Liver (tissue), 9 donors: ENCODE measurements around the gene NAV2. TPM values are rescaled to one million over a fixed set of nuclear protein-coding genes. Genes with fewer than 3 reads are reported as not detected.

Experiments
- DNase-seq: peaks from one replicate; pipeline ENCODE4 v3.0.0-alpha.2; 2017; ENCODE audit warnings: low spot score
- H3K27ac ChIP-seq, 2 donors: one replicate each; pipeline ENCODE4 v1.7.0; 2013; ENCODE audit warnings: inconsistent platforms in 2 of 2, low read length in 2 of 2, control low read depth in 1 of 2, low read depth in 1 of 2, mild to moderate bottlenecking in 1 of 2
- H3K27me3 ChIP-seq, 4 donors: one replicate each; pipeline versions ENCODE4 v1.6.1 to v1.7.0; 2013; ENCODE audit warnings: low read length in 3 of 4, inconsistent platforms in 1 of 4, mild to moderate bottlenecking in 1 of 4, moderate library complexity in 1 of 4; ENCODE audit not compliant: control insufficient read depth in 4 of 4, insufficient read depth in 4 of 4
- H3K36me3 ChIP-seq, 4 donors: one replicate each; pipeline versions ENCODE4 v1.6.1 to v1.7.0; 2013; ENCODE audit warnings: low read length in 3 of 4, mild to moderate bottlenecking in 3 of 4, low read depth in 1 of 4, moderate library complexity in 1 of 4; ENCODE audit not compliant: control insufficient read depth in 4 of 4, insufficient read depth in 3 of 4
- H3K4me1 ChIP-seq, 4 donors: one replicate each; pipeline versions ENCODE4 v1.6.1 to v1.7.0; 2013; ENCODE audit warnings: low read length in 3 of 4, mild to moderate bottlenecking in 3 of 4, moderate library complexity in 1 of 4; ENCODE audit not compliant: control insufficient read depth in 4 of 4, insufficient read depth in 4 of 4
- H3K4me3 ChIP-seq, 3 donors: one replicate each; pipeline versions ENCODE4 v1.6.1 to v1.7.0; 2013; ENCODE audit warnings: low read length in 3 of 3, control low read depth in 1 of 3, low read depth in 1 of 3, mild to moderate bottlenecking in 1 of 3
- H3K9ac ChIP-seq, 2 donors: one replicate each; pipeline ENCODE4 v1.7.0; 2013; ENCODE audit warnings: low read length in 2 of 2, mild to moderate bottlenecking in 2 of 2, moderate library complexity in 2 of 2, control low read depth in 1 of 2, low read depth in 1 of 2
- H3K9me3 ChIP-seq, 4 donors: one replicate each; pipeline versions ENCODE4 v1.6.1 to v1.7.0; 2013; ENCODE audit warnings: low read length in 3 of 4; ENCODE audit not compliant: control insufficient read depth in 4 of 4
- ATF3 ChIP-seq: IDR thresholded peaks from 2 replicates; pipeline ENCODE4 v1.6.1; 2016; ENCODE audit warnings: antibody characterized with exemption
- CTCF ChIP-seq: fragments of 150-350 bp; IDR thresholded peaks from 2 replicates; pipeline ENCODE4 v1.5.1; 2017; ENCODE audit warnings: improper control_type of control experiment, low read depth, low read length; ENCODE audit not compliant: missing input control
- EGR1 ChIP-seq, 2 donors: IDR thresholded peaks; 2 replicates each; pipeline ENCODE4 v1.6.1; 2016 to 2018; ENCODE audit warnings: antibody characterized with exemption in 2 of 2, low read depth in 2 of 2
- FOXA1 ChIP-seq: IDR thresholded peaks from 2 replicates; pipeline ENCODE4 v1.6.1; 2016; ENCODE audit warnings: antibody characterized with exemption
- FOXA2 ChIP-seq: IDR thresholded peaks from 2 replicates; pipeline ENCODE4 v1.6.1; 2016; ENCODE audit warnings: antibody characterized with exemption
- GABPA ChIP-seq, 2 donors: IDR thresholded peaks in 1 of 2; conservative IDR thresholded peaks in 1 of 2; 2 replicates each; pipeline ENCODE4 v1.6.1; 2016; ENCODE audit warnings: antibody characterized with exemption in 2 of 2, mild to moderate bottlenecking in 1 of 2, moderate library complexity in 1 of 2
- HNF4A ChIP-seq, 2 donors: conservative IDR thresholded peaks; 2 replicates each; pipeline ENCODE4 v1.6.1; 2016; ENCODE audit warnings: antibody characterized with exemption in 2 of 2, mild to moderate bottlenecking in 2 of 2
- HNF4G ChIP-seq: IDR thresholded peaks from 2 replicates; pipeline ENCODE4 v1.6.1; 2016; ENCODE audit warnings: antibody characterized with exemption
- JUND ChIP-seq, 2 donors: IDR thresholded peaks; 2 replicates each; pipeline ENCODE4 v1.6.1; 2016; ENCODE audit warnings: antibody characterized with exemption in 2 of 2
- MAX ChIP-seq: IDR thresholded peaks from 2 replicates; pipeline ENCODE4 v1.6.1; 2016; ENCODE audit warnings: antibody characterized with exemption
- NR2F2 ChIP-seq: IDR thresholded peaks from 2 replicates; pipeline ENCODE4 v1.6.1; 2016; ENCODE audit warnings: antibody characterized with exemption
- RAD21 ChIP-seq, 2 donors: IDR thresholded peaks; 2 replicates each; pipeline ENCODE4 v1.6.1; 2016; ENCODE audit warnings: antibody characterized with exemption in 2 of 2, mild to moderate bottlenecking in 2 of 2
- REST ChIP-seq: IDR thresholded peaks from 2 replicates; pipeline ENCODE4 v1.6.1; 2016; ENCODE audit warnings: antibody characterized with exemption, mild to moderate bottlenecking
- RXRA ChIP-seq, 2 donors: IDR thresholded peaks; 2 replicates each; pipeline ENCODE4 v1.6.1; 2017 to 2018; ENCODE audit warnings: antibody characterized with exemption in 2 of 2, mild to moderate bottlenecking in 1 of 2
- SP1 ChIP-seq: IDR thresholded peaks from 2 replicates; pipeline ENCODE4 v1.6.1; 2018; ENCODE audit warnings: antibody characterized with exemption, mild to moderate bottlenecking
- TAF1 ChIP-seq: conservative IDR thresholded peaks from 2 replicates; pipeline ENCODE4 v1.6.1; 2016; ENCODE audit warnings: antibody characterized with exemption, mild to moderate bottlenecking
- YY1 ChIP-seq: IDR thresholded peaks from 2 replicates; pipeline ENCODE4 v1.6.1; 2016; ENCODE audit warnings: antibody characterized with exemption, mild to moderate bottlenecking
- ZBTB33 ChIP-seq: IDR thresholded peaks from 2 replicates; pipeline ENCODE4 v1.6.1; 2016; ENCODE audit warnings: antibody characterized with exemption
- WGBS: extraction: QIAGEN DNeasy Blood & Tissue Kit; methylation state at CpG from one replicate; pipeline ENCODE4 v1.1.7; 2013; 5-methylcytosine and 5-hydroxymethylcytosine counted together
- polyA plus RNA-seq, 2 donors: library from polyadenylated mRNA; stranded (reverse) in 1 of 2; unstranded in 1 of 2; fragments of 200-250 nt in 1 of 2; fragments of >200 nt in 1 of 2; fragmentation: Nextera tagmentation in 1 of 2; extraction: Ambion mirVana in 1 of 2; gene quantifications; one replicate each; pipeline versions ENCODE4 v1.2.1 to v1.2.3, GENCODE V29; 2013 to 2015
- total RNA-seq, 2 donors: library from RNA; depleted of rRNA; stranded (reverse); fragments of >200 nt; gene quantifications; one replicate each; pipeline ENCODE4 v1.2.3, GENCODE V29; 2014
- donor health status: healthy.
- donor health status: healthy.
- donor health status: healthy.
- donor health status: healthy.
- donor health status: healthy.

NAV2 gene
- total and polyA plus RNA-seq, 4 donors, result 6.3 to 20.5 (median 11.6) TPM

GRCh38 chr11:20011307-20011951 is 298.8 kb downstream of the NAV2 start:
- no peak for DNase-seq
- peak overlapping the region; percentile 70 to 75 for H3K27ac ChIP-seq

More at GRCh38 chr11:20011307-20011951, 298.8 kb downstream of the NAV2 start:
- H3K9ac ChIP-seq, result no peak overlapping the region
- H3K9me3 ChIP-seq, result no peaks in the 10 kb centered on the region
- TF ChIP-seq YY1, result peak; percentile 93
- TF ChIP-seq NR2F2, result no peak
- TF ChIP-seq REST, result peak; percentile 74
- peak; percentile 79 for TF ChIP-seq HNF4G
- TF ChIP-seq EGR1 (IDR thresholded peaks at IDR 0.05; ENCODE audit: low read depth in 2 of 2), result no peak
- TF ChIP-seq TAF1, result peak; percentile 37
- peak; percentile 96 for TF ChIP-seq ATF3
- TF ChIP-seq MAX, result peak; percentile 82
- TF ChIP-seq ZBTB33, result peak; percentile 80
- peak; percentile 84 for TF ChIP-seq FOXA2
- peak in 1 of 2 donors; percentile 46 for TF ChIP-seq GABPA (IDR thresholded peaks at IDR 0.05 in 1 of 2, conservative IDR thresholded peaks at IDR 0.05 in 1 of 2)
- TF ChIP-seq SP1, result peak; percentile 89
- TF ChIP-seq RXRA (IDR thresholded peaks at IDR 0.05), result peak; percentile 75 to 92
- TF ChIP-seq HNF4A (conservative IDR thresholded peaks at IDR 0.05), result peak; percentile 89 to 94
- TF ChIP-seq CTCF, result no peak
- TF ChIP-seq FOXA1, result peak; percentile 78
- peak; percentile 32 to 44 for TF ChIP-seq RAD21 (IDR thresholded peaks at IDR 0.05)
- peak; percentile 96 to 98 for TF ChIP-seq JUND (IDR thresholded peaks at IDR 0.05)
- WGBS, result 47% methylated on average over 5 of the region's 5 CpGs
- no peaks in the 10 kb centered on the region for H3K27me3 ChIP-seq
- peaks cover 17 to 42% (median 21%) of the 10 kb centered on the region in 4 donors for H3K4me1 ChIP-seq
- no peak overlapping the region for H3K4me3 ChIP-seq
- no peaks in the 10 kb centered on the region for H3K36me3 ChIP-seq
